Measurements from ENCODE around the gene ENC1. TPM values are rescaled to one million over a fixed set of nuclear protein-coding genes. Genes with fewer than 3 reads are reported as not detected.

Gene ENC1
- polyA plus RNA-seq, 2 of the 4 experiments (the other 2 are of a cell fraction): 17.0 to 20.0 TPM

Other genes starting within 250 kb of the ENC1 start
- 111 and 153 TPM in 2 replicates for gene HEXB, start 44.5 kb upstream of the ENC1 start, polyA plus RNA-seq (2011; rRNA removed)
- 75.4 to 83.5 TPM (median 79.2 TPM) in 3 replicates for gene HEXB, start 44.5 kb upstream of the ENC1 start, polyA plus RNA-seq (2017; fragmentation: RNase III; extraction: RNeasy Plus Mini Kit Qiagen cat#74134 plus additional on column Dnase treatment)
- 54.9 and 63.1 TPM in 2 replicates for gene GFM2, start 126.4 kb upstream of the ENC1 start, polyA plus RNA-seq (2011; rRNA removed)
- gene GFM2, start 126.4 kb upstream of the ENC1 start, polyA plus RNA-seq (2017; fragmentation: RNase III; extraction: RNeasy Plus Mini Kit Qiagen cat#74134 plus additional on column Dnase treatment): 32.2 to 36.5 TPM (median 34.9 TPM) in 3 replicates
- 89.5 and 192 TPM in 2 replicates for gene NSA2, start 126.5 kb upstream of the ENC1 start, polyA plus RNA-seq (2011; rRNA removed)
- 228 to 258 TPM (median 235 TPM) in 3 replicates for gene NSA2, start 126.5 kb upstream of the ENC1 start, polyA plus RNA-seq (2017; fragmentation: RNase III; extraction: RNeasy Plus Mini Kit Qiagen cat#74134 plus additional on column Dnase treatment)
- 13.0 and 18.3 TPM in 2 replicates for gene FAM169A, start 225.7 kb upstream of the ENC1 start, polyA plus RNA-seq (2011; rRNA removed)
- gene FAM169A, start 225.7 kb upstream of the ENC1 start, polyA plus RNA-seq (2017; fragmentation: RNase III; extraction: RNeasy Plus Mini Kit Qiagen cat#74134 plus additional on column Dnase treatment): 5.8 to 7.9 TPM (median 7.5 TPM) in 3 replicates

Data from A549 (cell line).